ENCODE results near the gene TXK. TPM values are rescaled to one million over a fixed set of nuclear protein-coding genes. Genes with fewer than 3 reads are reported as not detected.

Gene TXK
- total and polyA plus RNA-seq, 2 of the 13 experiments (the other 11 are each of a cell fraction or from before 2014, with no cell fraction given): not detected

GRCh38 chr4:48110452-48110978 lies 23.5 kb downstream of the TXK start:
- H3K4me3 ChIP-seq (replicated peaks in 1 of 3; ENCODE audit: insufficient read depth in 1 of 3, low read depth in 2 of 3, low read length in 3 of 3): no peak overlapping the region
- H4K20me1 ChIP-seq (ENCODE audit: insufficient read depth, low read length): no peaks in the 10 kb centered on the region
- H3K9me3 ChIP-seq (ENCODE audit: low read length): no peaks in the 10 kb centered on the region
- ChIA-PET CTCF (ENCODE audit: low intra/inter-chr PET ratio, low total read pairs) (no interaction called here), POLR2A (no interaction called here)
- no peak overlapping the region for H2AFZ ChIP-seq (ENCODE audit: low read length)
- ATAC-seq (no peak), DNase-seq (ENCODE audit: low spot score) (no peak), FAIRE-seq (no peak)
- no peaks in the 10 kb centered on the region for H3K36me3 ChIP-seq (replicated peaks in 1 of 2; ENCODE audit: control insufficient read depth in 1 of 2, insufficient read depth in 2 of 2, low read length in 2 of 2)
- no TSS peak for BruUV-seq (replicated peaks)
- 0% methylated on average over 1 of the region's 1 CpG for WGBS (ENCODE audit: low lambda C conversion rate)
- no peaks in the 10 kb centered on the region for H3K4me1 ChIP-seq (ENCODE audit: insufficient read depth, low read length)
- H3K9ac ChIP-seq (ENCODE audit: insufficient read depth, low read depth, low read length): no peak overlapping the region
- intact Hi-C loops (cut with micrococcal nuclease; ENCODE audit: unreplicated experiment) (no loop called here), in situ Hi-C loops (cut with HindIII; ENCODE audit: extremely low pct_ligation_motif_present, low pct_unique_long_range_greater_than_20kb) (no loop called here)
- H3K79me2 ChIP-seq (ENCODE audit: insufficient read depth, low read length): no peaks in the 10 kb centered on the region
- no peak overlapping the region for H3K27ac ChIP-seq (ENCODE audit: extremely low read length, insufficient read depth, low read length)
- TF ChIP-seq SP4 (CRISPR knock-in tag; IDR thresholded peaks at IDR 0.05): no peak
- no peak for TF ChIP-seq ZNF253 (CRISPR knock-in tag; IDR thresholded peaks at IDR 0.05; ENCODE audit: borderline replicate concordance)
- no peak for TF ChIP-seq ZNF543 (CRISPR knock-in tag; IDR thresholded peaks at IDR 0.05)
- TF ChIP-seq ZC3H13 (CRISPR knock-in tag; IDR thresholded peaks at IDR 0.05): no peak
- TF ChIP-seq NR2C2 (CRISPR knock-in tag; IDR thresholded peaks at IDR 0.05; ENCODE audit: borderline replicate concordance): no peak
- TF ChIP-seq E2F1 (CRISPR knock-in tag; IDR thresholded peaks at IDR 0.05): no peak
- no peak for TF ChIP-seq ELK4 (CRISPR knock-in tag; IDR thresholded peaks at IDR 0.05; ENCODE audit: borderline replicate concordance)
- no peak for TF ChIP-seq ZNF572 (CRISPR knock-in tag; IDR thresholded peaks at IDR 0.05)
- TF ChIP-seq ZNF607 (CRISPR knock-in tag; IDR thresholded peaks at IDR 0.05; ENCODE audit: borderline replicate concordance): no peak
- no peak for TF ChIP-seq BCL6 (CRISPR knock-in tag; IDR thresholded peaks at IDR 0.05)
- H3K27me3 ChIP-seq (ENCODE audit: control insufficient read depth in 1 of 2, insufficient read depth in 2 of 2, low read length in 2 of 2): no peaks in the 10 kb centered on the region
- no peak overlapping the region for H3K4me2 ChIP-seq (ENCODE audit: low read depth, low read length)

All from HepG2 (cell line).